GM21423 (cell line): ENCODE results near the gene PSME4.

Source experiments
- ATAC-seq: cut with Tn5 transposase; IDR thresholded peaks from one replicate; pipeline ENCODE4 v1.9.1; 2021; ENCODE audit warnings: mild to moderate bottlenecking, moderate library complexity; ENCODE audit not compliant: unreplicated experiment

Gene PSME4

GRCh38 chr2:53970724-53971602, at the start of gene PSME4:
PSME4 (minus strand) TSS chr2:53970993; CDS start chr2:53970784, 209 bp downstream.
- peak; percentile 90 for ATAC-seq

GRCh38 chr2:54015798-54016699, 45.3 kb upstream of the PSME4 start:
- no peak for ATAC-seq

GRCh38 chr2:54013996-54014395, 43.2 kb upstream of the PSME4 start:
- ATAC-seq: no peak

- ATAC-seq: no peak
Measured at GRCh38 chr2:54012538-54013141, 41.8 kb upstream of the PSME4 start.

GRCh38 chr2:54009549-54009948, 38.8 kb upstream of the PSME4 start:
- no peak for ATAC-seq

GRCh38 chr2:54008439-54008838, 37.6 kb upstream of the PSME4 start:
- ATAC-seq: no peak

- no peak for ATAC-seq
Measured at GRCh38 chr2:54000524-54000923, 29.7 kb upstream of the PSME4 start.

GRCh38 chr2:54000122-54000521, 29.3 kb upstream of the PSME4 start:
- no peak for ATAC-seq

- ATAC-seq: no peak
Measured at GRCh38 chr2:53998834-53999233, 28.0 kb upstream of the PSME4 start.

GRCh38 chr2:53994818-53995808, 24.3 kb upstream of the PSME4 start:
- ATAC-seq: peak; percentile 75

- ATAC-seq: no peak
Measured at GRCh38 chr2:53991948-53992347, 21.2 kb upstream of the PSME4 start.

- ATAC-seq: no peak
Measured at GRCh38 chr2:53989210-53989862, 18.5 kb upstream of the PSME4 start.

- ATAC-seq: no peak
Measured at GRCh38 chr2:53987336-53987921, 16.6 kb upstream of the PSME4 start.

GRCh38 chr2:53985646-53986045, 14.9 kb upstream of the PSME4 start:
- ATAC-seq: no peak

GRCh38 chr2:53969968-53970723, 647 bp downstream of the PSME4 start:
- peak; percentile 18 for ATAC-seq

GRCh38 chr2:53969285-53969967, 1.4 kb downstream of the PSME4 start:
- ATAC-seq: peak; percentile 26

GRCh38 chr2:53964987-53965687, 5.7 kb downstream of the PSME4 start:
- ATAC-seq: no peak
